ENCODE results near the gene SAMD7.

SAMD7 gene

GRCh38 chr3:169931747-169932520 is 20.6 kb downstream of the SAMD7 start:
- no peak overlapping the region for H3K4me3 ChIP-seq (ENCODE audit: low read depth, low read length)
- TF ChIP-seq CTCF (IDR thresholded peaks at IDR 0.05; ENCODE audit: low read depth, low read length), result no peak

GRCh38 chr3:169939320-169939719 is 27.9 kb downstream of the SAMD7 start:
- TF ChIP-seq CTCF (IDR thresholded peaks at IDR 0.05; ENCODE audit: low read depth, low read length), result no peak
- H3K4me3 ChIP-seq (ENCODE audit: low read depth, low read length), result no peak overlapping the region

GRCh38 chr3:169939751-169940150 is 28.4 kb downstream of the SAMD7 start:
- H3K4me3 ChIP-seq (ENCODE audit: low read depth, low read length), result no peak overlapping the region

GRCh38 chr3:169940470-169941181 is 29.3 kb downstream of the SAMD7 start:
- no peak for TF ChIP-seq CTCF (IDR thresholded peaks at IDR 0.05; ENCODE audit: low read depth, low read length)
- no peak overlapping the region for H3K4me3 ChIP-seq (ENCODE audit: low read depth, low read length)

More at GRCh38 chr3:169939751-169940150, 28.4 kb downstream of the SAMD7 start:
- no peak for TF ChIP-seq CTCF (IDR thresholded peaks at IDR 0.05; ENCODE audit: low read depth, low read length)

- no peak for TF ChIP-seq CTCF (IDR thresholded peaks at IDR 0.05; ENCODE audit: low read depth, low read length)
- H3K4me3 ChIP-seq (ENCODE audit: low read depth, low read length), result no peak overlapping the region
Measured at GRCh38 chr3:169945313-169945712, 33.9 kb downstream of the SAMD7 start.

- no peak for TF ChIP-seq CTCF (IDR thresholded peaks at IDR 0.05; ENCODE audit: low read depth, low read length)
- no peak overlapping the region for H3K4me3 ChIP-seq (ENCODE audit: low read depth, low read length)
Measured at GRCh38 chr3:169946336-169946735, 35.0 kb downstream of the SAMD7 start.

All from WI38 (cell line).